ENCODE results near the gene NOP53. TPM values are rescaled to one million over a fixed set of nuclear protein-coding genes. Genes with fewer than 3 reads are reported as not detected.

Gene NOP53
- 114 and 123 TPM in 2 replicates for polyA plus RNA-seq (2011; rRNA removed)
- polyA minus RNA-seq (2011; rRNA and poly(A)+ RNA removed): 45.4 and 46.5 TPM in 2 replicates

DNA sequence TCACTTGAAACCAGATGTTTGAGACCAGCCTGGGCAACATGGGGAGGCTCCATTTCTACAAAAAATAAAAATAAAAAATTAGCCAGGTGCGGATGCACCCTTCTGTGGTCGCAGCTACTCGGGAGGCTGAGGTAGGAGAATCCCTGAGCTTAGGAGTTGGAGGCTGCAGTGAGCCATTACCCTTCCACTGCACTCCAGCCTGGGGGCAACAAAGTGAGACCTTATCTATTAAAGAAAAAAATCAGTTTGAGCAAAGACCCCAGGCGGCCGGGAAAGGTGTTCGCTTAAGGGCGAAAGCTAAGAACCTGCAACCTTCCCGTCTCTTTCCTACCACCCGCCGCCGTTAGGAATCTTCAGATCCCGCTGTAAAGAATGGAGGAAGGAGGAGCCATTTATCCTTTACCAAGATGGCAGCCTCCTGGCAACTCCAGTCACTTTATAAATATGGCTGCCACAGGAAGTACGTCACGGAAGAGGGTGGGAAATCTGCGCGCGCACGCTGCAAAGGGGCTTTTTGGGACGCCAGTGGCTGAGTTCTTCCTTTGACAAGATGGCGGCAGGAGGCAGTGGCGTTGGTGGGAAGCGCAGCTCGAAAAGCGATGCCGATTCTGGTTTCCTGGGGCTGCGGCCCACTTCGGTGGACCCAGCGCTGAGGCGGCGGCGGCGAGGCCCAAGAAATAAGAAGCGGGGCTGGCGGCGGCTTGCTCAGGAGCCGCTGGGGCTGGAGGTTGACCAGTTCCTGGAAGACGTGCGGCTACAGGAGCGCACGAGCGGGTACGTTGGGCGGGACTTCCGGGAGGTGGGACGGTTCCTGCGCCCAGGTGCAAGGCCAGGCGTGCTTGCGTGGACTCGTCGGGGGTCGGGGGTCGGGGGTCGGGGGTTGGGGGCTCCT, at the start of gene NOP53:
Gene NOP53 (plus strand): TSS at position 537 of the 892 bp plus-strand sequence. CDS start 14 bp downstream, at position 551.
- DNase-seq (ENCODE audit: low read depth, low spot score): peak; percentile 95
- TF ChIP-seq, protein P1, sequence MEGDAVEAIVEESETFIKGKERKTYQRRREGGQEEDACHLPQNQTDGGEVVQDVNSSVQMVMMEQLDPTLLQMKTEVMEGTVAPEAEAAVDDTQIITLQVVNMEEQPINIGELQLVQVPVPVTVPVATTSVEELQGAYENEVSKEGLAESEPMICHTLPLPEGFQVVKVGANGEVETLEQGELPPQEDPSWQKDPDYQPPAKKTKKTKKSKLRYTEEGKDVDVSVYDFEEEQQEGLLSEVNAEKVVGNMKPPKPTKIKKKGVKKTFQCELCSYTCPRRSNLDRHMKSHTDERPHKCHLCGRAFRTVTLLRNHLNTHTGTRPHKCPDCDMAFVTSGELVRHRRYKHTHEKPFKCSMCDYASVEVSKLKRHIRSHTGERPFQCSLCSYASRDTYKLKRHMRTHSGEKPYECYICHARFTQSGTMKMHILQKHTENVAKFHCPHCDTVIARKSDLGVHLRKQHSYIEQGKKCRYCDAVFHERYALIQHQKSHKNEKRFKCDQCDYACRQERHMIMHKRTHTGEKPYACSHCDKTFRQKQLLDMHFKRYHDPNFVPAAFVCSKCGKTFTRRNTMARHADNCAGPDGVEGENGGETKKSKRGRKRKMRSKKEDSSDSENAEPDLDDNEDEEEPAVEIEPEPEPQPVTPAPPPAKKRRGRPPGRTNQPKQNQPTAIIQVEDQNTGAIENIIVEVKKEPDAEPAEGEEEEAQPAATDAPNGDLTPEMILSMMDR (IDR thresholded peaks at IDR 0.05; ENCODE audit: low read depth, low read length): no peak
- H3K4me3 ChIP-seq (ENCODE audit: low read depth, low read length): peak within 1 kb of the TSS; percentile 75
- CTCF ChIA-PET: interaction anchor here (1.0 to 3.6 kb wide), 3 partner anchors 33 to 309 kb away, joined by 3 to 43 read pairs (median 7); partner anchors contain the start of gene EHD2
- POLR2A ChIA-PET: interaction anchor here (0.9 to 4.8 kb wide), 6 partner anchors 11 to 135 kb away, joined by 3 to 87 read pairs (median 4); partner anchors contain the start of gene EHD2
- no peaks in the 10 kb centered on the region for H3K27me3 ChIP-seq (ENCODE audit: control insufficient read depth, insufficient read depth, low read length)
- H3K9me3 ChIP-seq (ENCODE audit: control insufficient read depth, insufficient read depth, low read length): peaks cover 7% of the 10 kb centered on the region; the same call in 1 of the 2 replicates
- H3K27ac ChIP-seq (ENCODE audit: low read depth, low read length): peak within 1 kb of the TSS; percentile 90

- DNase-seq (ENCODE audit: low read depth, low spot score): no peak
- ChIA-PET POLR2A (no interaction called here), CTCF (no interaction called here)
- Histone ChIP-seq H3K27ac (ENCODE audit: low read depth, low read length) (no peak overlapping the region), H3K4me3 (ENCODE audit: low read depth, low read length) (no peak overlapping the region), H3K27me3 (ENCODE audit: control insufficient read depth, insufficient read depth, low read length) (no peaks in the 10 kb centered on the region), H3K9me3 (ENCODE audit: control insufficient read depth, insufficient read depth, low read length) (no peaks in the 10 kb centered on the region; the same call in 1 of the 2 replicates)
- TF ChIP-seq, protein P1 (IDR thresholded peaks at IDR 0.05; ENCODE audit: low read depth, low read length): no peak
Measured at GRCh38 chr19:47696635-47697034, 48.7 kb upstream of the NOP53 start.

DNA sequence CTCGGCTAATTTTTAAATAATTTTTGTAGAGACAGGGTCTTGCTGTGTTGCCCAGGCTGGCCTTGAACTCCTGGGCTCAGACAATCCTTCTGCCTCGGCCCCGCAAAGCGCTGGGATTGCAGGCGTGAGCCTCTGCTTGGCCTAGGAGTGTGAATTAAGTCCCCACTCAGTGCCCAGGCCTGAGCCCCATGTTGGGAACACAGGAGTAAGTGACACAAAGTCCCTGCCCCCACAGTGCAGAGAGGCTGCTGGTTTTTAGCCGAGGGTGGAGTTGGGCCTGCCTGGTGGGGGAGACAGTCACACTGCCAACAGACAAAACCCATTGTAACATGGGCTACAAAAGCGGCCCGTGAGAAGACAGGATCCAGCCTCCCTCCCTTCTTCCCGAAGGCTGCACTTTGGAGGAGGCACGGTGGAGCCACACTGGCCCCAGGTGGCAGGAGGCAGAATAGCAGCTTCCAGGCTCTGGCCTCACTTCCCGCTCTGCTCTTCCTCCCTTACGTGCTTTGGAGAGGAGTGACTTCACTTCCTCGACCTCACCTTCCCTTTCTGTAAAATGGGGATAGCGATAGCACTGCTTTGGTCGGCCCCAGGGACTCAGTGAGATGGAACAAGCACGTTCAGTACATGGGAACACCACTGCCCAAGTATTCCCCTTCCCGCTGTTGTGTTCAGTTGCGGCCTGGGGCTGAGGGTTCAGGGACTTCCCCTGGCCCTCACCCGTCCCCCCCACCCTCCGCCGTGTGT, 47.3 kb upstream of the NOP53 start:
- Histone ChIP-seq H3K9me3 (ENCODE audit: control insufficient read depth, insufficient read depth, low read length) (no peaks in the 10 kb centered on the region; the same call in 1 of the 2 replicates), H3K27ac (ENCODE audit: low read depth, low read length) (peak overlapping the region; percentile 11), H3K27me3 (ENCODE audit: control insufficient read depth, insufficient read depth, low read length) (no peaks in the 10 kb centered on the region), H3K4me3 (ENCODE audit: low read depth, low read length) (no peak overlapping the region)
- TF ChIP-seq, protein P1 (IDR thresholded peaks at IDR 0.05; ENCODE audit: low read depth, low read length): peak; percentile 100
- ChIA-PET CTCF (interaction anchor here (0.6 to 3.3 kb wide), 10 partner anchors 15 to 270 kb away, joined by 3 to 32 read pairs (median 6); partner anchors contain the start of gene EHD2), POLR2A (interaction anchor here (0.7 kb wide), 1 partner anchor 269 kb away, joined by 3 read pairs; no protein-coding TSS in a partner anchor)
- peak; percentile 53 for DNase-seq (ENCODE audit: low read depth, low spot score)

- no peak for DNase-seq (ENCODE audit: low read depth, low spot score)
- Histone ChIP-seq H3K27ac (ENCODE audit: low read depth, low read length) (no peak overlapping the region), H3K27me3 (ENCODE audit: control insufficient read depth, insufficient read depth, low read length) (no peaks in the 10 kb centered on the region), H3K9me3 (ENCODE audit: control insufficient read depth, insufficient read depth, low read length) (no peaks in the 10 kb centered on the region; the same call in 1 of the 2 replicates), H3K4me3 (ENCODE audit: low read depth, low read length) (no peak overlapping the region)
- TF ChIP-seq, protein P1 (IDR thresholded peaks at IDR 0.05; ENCODE audit: low read depth, low read length): no peak
- CTCF ChIA-PET: interaction anchor here (0.5 to 3.3 kb wide), 19 partner anchors 9 to 411 kb away, joined by 3 to 32 read pairs (median 5); partner anchors contain the start of genes EHD2 and KPTN
- POLR2A ChIA-PET: interaction anchor here (0.8 kb wide), 1 partner anchor 215 kb away, joined by 3 read pairs; the partner anchor contains the start of gene KPTN
Measured at GRCh38 chr19:47698631-47699359, 46.6 kb upstream of the NOP53 start.

Data from AG04450 (cell line).